Measurements from ENCODE around the gene ARHGEF4.

Gene ARHGEF4

GRCh38 chr2:130837811-130838565 is 1.3 kb downstream of the ARHGEF4 start:
- DNase-seq = no peak

GRCh38 chr2:130839011-130839780 is 2.5 kb downstream of the ARHGEF4 start:
- DNase-seq = no peak

DNA sequence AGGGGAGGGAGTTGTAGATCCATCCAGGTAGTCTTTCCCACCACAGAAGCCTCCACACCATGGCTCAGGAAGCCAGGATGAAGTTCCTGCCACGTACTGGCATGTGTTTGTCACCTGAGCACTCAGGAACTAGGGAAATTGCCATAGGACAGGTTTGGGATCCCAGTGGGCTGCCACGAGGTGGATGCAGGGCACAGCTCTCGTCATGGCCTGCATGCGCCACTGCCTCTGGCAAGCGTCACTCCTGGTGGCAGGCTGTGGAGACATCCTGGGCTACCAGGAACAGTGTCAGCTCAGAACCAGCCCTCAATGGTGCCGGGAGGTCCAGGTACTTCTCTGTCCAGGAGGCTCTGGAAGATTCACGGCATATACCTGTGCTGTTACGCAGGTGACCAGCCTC is 3.8 kb downstream of the ARHGEF4 start:
- no peak for DNase-seq

DNA sequence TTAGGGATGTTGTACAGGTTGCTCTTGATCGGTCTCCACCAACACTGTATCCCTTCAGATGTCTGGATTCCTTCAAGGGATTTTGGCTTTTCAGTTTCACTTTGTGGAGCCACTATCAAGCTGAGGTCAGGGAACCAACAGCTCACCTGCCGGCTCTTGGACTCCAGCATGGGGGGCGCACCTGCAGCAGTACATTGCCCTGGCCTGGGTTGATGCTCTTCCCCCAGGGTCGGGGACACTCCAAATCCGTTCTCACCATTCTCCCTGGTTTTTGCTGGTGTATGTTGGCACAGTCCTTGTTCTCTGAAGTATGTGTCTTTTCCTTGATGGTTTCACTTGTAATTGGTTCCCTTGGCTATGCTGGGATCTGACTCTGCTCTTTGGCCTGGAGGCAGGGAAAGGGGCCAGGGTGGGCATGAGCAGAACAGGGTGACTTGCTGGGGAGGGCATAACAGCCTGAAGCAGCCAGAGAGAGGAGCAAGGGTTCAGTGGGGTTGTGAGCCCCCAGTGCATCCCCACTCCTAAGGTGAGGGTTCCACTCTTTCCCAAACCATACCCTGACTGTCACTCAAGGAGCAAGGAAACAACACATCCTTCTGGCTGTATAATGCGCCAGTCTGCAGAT is 5.1 kb downstream of the ARHGEF4 start:
- DNase-seq = no peak

DNA sequence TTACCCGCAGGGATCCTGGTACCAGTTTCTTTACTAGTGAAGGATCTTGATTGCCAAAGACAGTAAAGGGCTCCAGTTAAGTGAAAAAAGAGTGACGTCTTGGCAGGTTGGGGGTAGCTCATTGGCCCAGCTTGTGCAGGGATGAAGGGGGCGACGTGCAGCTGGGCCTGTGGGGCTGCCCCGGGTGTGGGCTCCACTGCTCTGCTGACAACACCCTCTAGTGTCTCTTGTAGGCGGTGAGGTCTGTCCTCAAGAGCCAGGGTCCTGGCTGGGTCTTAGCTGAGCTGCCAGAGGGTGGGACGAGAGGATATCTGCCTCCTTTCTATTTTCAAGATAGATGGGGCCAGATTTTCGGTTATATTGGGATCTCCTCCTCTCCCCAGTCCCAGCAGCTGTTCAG is 6.1 kb downstream of the ARHGEF4 start:
- DNase-seq = no peak

DNA sequence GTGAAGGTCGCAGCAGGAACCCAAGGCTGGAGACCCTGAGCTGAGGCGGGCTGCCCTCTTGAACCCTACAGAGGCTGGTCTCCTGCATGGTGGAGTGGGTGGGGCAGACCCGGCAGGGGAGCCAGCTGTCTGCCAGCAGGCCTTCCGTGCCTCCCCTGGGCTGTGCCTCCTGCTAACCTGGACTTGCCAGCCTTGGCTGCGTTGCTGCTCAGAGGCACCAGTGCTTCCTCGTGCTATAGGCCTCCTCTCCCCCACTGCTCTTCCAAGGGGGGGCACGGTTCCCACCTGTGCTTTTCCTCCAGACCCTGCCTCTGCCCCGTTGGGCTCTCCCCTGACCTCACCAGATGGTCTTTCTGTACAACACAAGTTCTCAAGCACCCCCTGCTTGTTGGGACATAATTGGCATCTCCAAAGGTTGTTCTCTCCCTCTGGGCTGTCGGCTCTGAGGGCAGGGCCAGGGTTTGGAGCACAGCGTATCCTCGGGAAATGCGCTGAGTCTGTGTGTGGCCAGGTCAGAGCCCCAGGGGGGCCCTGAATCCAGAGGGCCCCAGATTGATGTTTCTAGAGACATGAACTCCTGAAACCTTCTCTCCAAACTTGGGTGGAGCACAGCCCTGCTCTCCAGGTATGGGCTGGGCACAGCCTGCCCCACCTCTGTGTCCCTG is 6.7 kb downstream of the ARHGEF4 start:
- no peak for DNase-seq

- DNase-seq = no peak
Observed at GRCh38 chr2:130844161-130844560, 7.4 kb downstream of the ARHGEF4 start.

- no peak for DNase-seq
Observed at GRCh38 chr2:130845505-130846085, 8.9 kb downstream of the ARHGEF4 start.

- no peak for DNase-seq
Observed at GRCh38 chr2:130846233-130846632, 9.5 kb downstream of the ARHGEF4 start.

GRCh38 chr2:130846686-130847375 is 10.1 kb downstream of the ARHGEF4 start:
- no peak for DNase-seq

- no peak for DNase-seq
Observed at GRCh38 chr2:130847776-130848525, 11.2 kb downstream of the ARHGEF4 start.

DNA sequence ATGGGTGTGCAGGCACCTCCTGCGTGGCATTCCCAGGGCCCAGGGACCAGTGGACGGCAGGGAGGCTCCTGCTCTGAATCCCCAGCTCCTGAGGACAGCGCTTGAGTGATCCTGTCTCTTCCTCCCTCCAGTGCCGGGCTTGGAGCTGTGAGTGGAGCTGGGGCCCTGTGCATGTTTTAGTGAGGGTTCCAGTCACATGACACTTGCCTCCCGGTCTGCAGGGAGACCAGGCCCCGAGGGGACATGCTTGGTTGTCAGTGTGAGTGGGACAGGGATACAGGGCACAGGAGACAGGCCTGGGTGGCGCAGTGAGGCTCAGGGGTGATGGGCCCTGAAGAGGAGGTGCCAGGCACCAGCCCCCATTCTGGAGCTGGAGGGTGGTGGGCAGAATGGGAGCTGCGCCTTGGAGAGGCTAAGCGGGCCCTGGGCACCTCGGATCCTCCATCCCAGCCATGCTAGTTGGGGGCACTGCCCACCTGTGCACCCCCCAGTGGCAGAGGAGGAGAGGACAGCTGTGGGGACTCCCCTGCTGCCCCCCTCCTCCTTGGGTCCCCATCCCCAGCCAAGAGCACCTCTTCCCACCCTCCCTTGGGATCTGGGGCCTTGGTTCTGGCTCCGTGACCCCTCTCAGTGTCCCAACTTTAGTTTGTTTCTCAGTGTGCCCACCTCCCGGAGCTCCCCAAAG is 12.0 kb downstream of the ARHGEF4 start:
- DNase-seq = no peak

DNA sequence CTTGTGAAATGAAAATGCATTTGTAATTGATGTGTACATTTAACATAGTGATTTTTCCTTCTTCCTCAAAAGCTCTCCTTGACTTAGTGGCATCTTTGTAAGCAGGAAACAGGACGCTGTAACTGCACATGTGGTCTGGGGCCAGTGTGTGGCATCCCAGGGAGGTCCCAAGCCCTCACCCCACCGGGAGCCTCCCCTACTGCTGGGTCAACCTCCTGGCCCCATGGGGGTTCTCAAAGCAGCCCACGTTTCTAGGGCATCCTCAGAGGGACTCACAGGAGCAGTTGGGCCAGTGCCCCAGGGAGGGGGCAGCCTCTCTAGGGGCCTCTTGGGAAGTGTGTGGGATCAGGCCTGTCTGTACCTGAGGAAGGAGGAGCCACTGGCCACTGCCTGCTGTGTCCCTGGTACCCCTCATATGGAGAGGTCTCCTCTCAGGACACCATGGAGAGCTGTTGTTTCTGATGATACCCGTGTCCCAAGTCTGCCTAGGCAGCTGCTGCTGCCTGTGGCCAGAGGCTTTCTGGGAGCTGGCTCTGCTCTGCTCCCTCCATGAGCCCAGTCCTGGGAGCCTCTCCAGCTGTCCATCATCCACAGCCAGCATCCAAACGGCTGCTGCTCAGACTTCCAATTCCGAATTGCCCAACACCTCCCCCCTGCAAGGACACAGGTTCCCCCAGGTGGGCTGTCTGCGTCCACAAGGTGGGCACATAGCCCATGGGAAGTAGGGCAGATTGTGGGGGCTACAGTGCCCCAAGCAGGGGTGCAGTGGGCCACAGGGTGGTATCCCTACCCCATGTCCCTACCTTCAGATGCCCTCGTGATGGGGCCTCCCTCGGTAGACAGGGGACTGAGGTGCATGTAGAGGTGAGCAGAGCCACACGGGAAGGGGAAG is 13.4 kb downstream of the ARHGEF4 start:
- DNase-seq = no peak

- DNase-seq = no peak
Observed at GRCh38 chr2:130850788-130851623, 14.3 kb downstream of the ARHGEF4 start.

DNA sequence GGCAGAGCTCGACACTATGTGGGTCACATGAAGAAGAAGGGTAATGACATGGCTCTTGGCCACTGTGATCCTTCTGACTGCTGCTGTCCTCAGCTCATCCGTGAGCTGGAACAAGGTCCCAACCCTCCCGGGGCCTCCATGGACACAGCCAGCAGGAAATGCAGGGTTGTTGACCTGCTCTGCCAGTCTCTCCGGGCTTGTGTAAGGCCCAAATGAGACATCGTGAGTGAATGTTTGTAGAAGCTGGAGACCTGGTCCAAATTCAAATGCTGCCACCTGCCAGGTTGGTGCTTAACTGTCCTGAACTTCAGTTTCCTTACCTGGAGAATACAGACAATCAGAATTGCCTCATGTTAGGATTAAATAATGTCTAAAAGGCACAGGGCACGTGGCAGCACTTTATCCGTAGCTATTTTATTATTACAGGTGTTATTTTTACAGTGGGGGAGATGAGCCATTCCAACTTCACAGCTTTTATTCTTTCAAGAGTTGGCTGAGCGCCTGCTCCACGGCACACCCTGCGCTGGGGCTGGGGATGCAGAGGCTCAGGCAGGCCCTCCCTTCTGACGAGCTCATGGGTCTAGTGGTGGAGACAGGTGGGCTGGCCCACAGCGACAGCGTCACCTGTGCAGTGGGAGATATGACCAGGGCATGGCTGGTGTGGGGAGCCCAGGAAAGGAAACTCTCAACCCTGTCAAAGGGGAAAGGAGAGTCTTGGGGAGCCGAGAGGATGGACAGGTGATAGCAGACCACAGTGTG is 15.1 kb downstream of the ARHGEF4 start:
- DNase-seq = no peak

DNA sequence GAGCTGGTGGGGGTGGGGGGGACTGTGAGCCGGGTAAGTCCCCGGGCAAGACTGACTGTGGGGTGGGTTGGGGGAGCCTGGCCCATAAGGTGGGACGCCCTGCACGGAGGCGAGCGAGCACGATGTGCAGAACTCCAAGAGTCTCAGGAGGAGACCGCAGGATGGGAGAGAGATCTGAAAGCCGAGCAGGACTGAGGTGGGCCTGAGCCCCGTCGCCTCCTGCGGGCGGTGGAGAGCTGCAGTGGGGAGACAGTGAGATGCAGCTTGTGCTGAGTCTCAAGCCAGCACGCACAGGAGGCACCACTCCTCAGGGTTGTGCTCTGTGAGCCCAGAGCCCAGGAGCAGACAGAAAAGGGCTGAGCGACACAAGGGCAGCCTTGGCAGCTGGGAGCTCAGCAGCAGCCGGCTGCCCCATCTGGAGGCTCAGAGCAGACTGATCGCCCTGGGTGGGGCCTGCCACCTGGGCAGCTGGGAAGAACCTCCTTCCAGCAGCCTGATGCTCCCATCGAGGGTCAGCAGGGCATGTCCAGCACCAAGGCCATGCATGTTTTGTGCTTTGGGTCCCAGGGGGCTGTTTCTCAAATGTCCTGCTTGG is 15.9 kb downstream of the ARHGEF4 start:
- no peak for DNase-seq

- no peak for DNase-seq
Observed at GRCh38 chr2:130853391-130853790, 16.7 kb downstream of the ARHGEF4 start.

GRCh38 chr2:130854301-130854700 is 17.6 kb downstream of the ARHGEF4 start:
- DNase-seq = no peak

Measured in activated CD4-positive, alpha-beta T cell treated with anti-CD3 and anti-CD28 coated beads, Interleukin-2, amount 50 U/mL, for 48 hours (primary cell).